Measurements from ENCODE around the gene PEMT. TPM values are rescaled to one million over a fixed set of nuclear protein-coding genes. Genes with fewer than 3 reads are reported as not detected.
A peak's percentile ranks its signal among the peaks of the same experiment; 100 is the strongest.

PEMT gene
- total and polyA plus RNA-seq, 12 donors: 19.7 to 141 (median 65.3) TPM

DNA sequence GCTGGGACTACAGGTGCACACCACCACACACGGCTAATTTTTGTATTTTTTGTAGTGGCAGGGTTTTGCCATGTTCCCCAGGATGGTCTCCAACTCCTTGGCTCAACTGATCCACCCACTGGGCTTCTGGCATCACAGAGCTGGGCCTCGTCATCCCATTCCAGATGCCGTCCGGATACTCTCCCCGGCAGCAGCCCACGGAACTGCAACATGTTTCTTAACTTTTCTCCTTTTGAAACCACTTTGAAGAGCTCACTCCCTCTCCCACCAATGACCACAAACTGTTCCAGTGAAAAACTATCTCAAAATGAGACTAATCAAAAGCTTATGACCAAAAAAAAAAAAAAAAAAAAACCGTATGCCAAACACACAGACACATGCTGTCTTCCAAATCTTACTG, 17.6 kb downstream of the PEMT start:
- Histone ChIP-seq H3K27me3 (no peaks in the 10 kb centered on the region), H3K4me1 (replicated peaks in 1 of 2) (peaks cover 0 to 16% of the 10 kb centered on the region in 2 donors), H3K27ac (peak overlapping the region in 1 of 5 donors; percentile 45), H3K4me3 (no peak overlapping the region), H3K36me3 (replicated peaks in 1 of 2) (no peaks in the 10 kb centered on the region), H3K9me3 (replicated peaks in 1 of 3) (no peaks in the 10 kb centered on the region)
- TF ChIP-seq POLR2A (IDR thresholded peaks at IDR 0.05): no peak
- TF ChIP-seq, protein P1, sequence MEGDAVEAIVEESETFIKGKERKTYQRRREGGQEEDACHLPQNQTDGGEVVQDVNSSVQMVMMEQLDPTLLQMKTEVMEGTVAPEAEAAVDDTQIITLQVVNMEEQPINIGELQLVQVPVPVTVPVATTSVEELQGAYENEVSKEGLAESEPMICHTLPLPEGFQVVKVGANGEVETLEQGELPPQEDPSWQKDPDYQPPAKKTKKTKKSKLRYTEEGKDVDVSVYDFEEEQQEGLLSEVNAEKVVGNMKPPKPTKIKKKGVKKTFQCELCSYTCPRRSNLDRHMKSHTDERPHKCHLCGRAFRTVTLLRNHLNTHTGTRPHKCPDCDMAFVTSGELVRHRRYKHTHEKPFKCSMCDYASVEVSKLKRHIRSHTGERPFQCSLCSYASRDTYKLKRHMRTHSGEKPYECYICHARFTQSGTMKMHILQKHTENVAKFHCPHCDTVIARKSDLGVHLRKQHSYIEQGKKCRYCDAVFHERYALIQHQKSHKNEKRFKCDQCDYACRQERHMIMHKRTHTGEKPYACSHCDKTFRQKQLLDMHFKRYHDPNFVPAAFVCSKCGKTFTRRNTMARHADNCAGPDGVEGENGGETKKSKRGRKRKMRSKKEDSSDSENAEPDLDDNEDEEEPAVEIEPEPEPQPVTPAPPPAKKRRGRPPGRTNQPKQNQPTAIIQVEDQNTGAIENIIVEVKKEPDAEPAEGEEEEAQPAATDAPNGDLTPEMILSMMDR (IDR thresholded peaks at IDR 0.05): no peak
- WGBS, 4 donors: 89 to 95% (median 90%) methylated on average over 7 of the region's 7 CpGs
- no peak for DNase-seq
- intact Hi-C loops (cut with DNase I): no loop called here

GRCh38 chr17:17572010-17572785, 19.3 kb downstream of the PEMT start:
- TF ChIP-seq, protein P1 (IDR thresholded peaks at IDR 0.05): no peak
- TF ChIP-seq POLR2A (IDR thresholded peaks at IDR 0.05): no peak
- Histone ChIP-seq H3K4me3 (no peak overlapping the region), H3K4me1 (replicated peaks in 1 of 2) (peaks cover 5 to 22% of the 10 kb centered on the region in 2 donors), H3K27me3 (no peaks in the 10 kb centered on the region), H3K9me3 (replicated peaks in 1 of 3) (no peaks in the 10 kb centered on the region), H3K36me3 (replicated peaks in 1 of 2) (no peaks in the 10 kb centered on the region), H3K27ac (peak overlapping the region in 2 of 5 donors; percentile 36 to 81)
- WGBS, 4 donors: 67 to 82% (median 73%) methylated on average over 9 to 15 of the region's 15 CpGs
- DNase-seq: peak in 5 of 7 donors; percentile 39 to 82 (median 63)
- intact Hi-C loops (cut with DNase I): no loop called here

GRCh38 chr17:17570798-17571716, 20.5 kb downstream of the PEMT start:
- Histone ChIP-seq H3K9me3 (replicated peaks in 1 of 3) (no peaks in the 10 kb centered on the region), H3K27me3 (no peaks in the 10 kb centered on the region), H3K4me3 (no peak overlapping the region), H3K27ac (peak overlapping the region in 2 of 5 donors; percentile 36 to 81), H3K4me1 (replicated peaks in 1 of 2) (peaks cover 11 to 34% of the 10 kb centered on the region in 2 donors), H3K36me3 (replicated peaks in 1 of 2) (no peaks in the 10 kb centered on the region)
- WGBS, 4 donors: 77 to 84% (median 80%) methylated on average over 14 to 15 of the region's 15 CpGs
- peak in 2 of 7 donors; percentile 39 to 42 for DNase-seq
- no peak for TF ChIP-seq POLR2A (IDR thresholded peaks at IDR 0.05)
- TF ChIP-seq, protein P1 (IDR thresholded peaks at IDR 0.05): no peak
- intact Hi-C loops (cut with DNase I): loop anchor here in 1 of 2 donors (2.0 kb wide), 1 partner anchor 214 kb away; no protein-coding TSS in a partner anchor

All from adrenal gland (tissue), 12 donors.